Stimulated activated CD4-positive, alpha-beta T cell treated with anti-CD3 and anti-CD28 coated beads, Interleukin-4, amount 100 ng/mL, for 48 hours (primary cell): ENCODE measurements around the gene ZNF687.
A peak's percentile ranks its signal among the peaks of the same experiment; 100 is the strongest.

Source experiments
- DNase-seq, 2 donors: peaks; one replicate each; pipeline ENCODE4 v3.0.0-alpha.2; 2020; ENCODE audit warnings: low read depth in 2 of 2

ZNF687 gene

GRCh38 chr1:151281225-151281968, 702 bp upstream of the ZNF687 start:
- peak; percentile 92 to 98 for DNase-seq

GRCh38 chr1:151282883-151283725, 1.0 kb downstream of the ZNF687 start:
- no peak for DNase-seq

DNA sequence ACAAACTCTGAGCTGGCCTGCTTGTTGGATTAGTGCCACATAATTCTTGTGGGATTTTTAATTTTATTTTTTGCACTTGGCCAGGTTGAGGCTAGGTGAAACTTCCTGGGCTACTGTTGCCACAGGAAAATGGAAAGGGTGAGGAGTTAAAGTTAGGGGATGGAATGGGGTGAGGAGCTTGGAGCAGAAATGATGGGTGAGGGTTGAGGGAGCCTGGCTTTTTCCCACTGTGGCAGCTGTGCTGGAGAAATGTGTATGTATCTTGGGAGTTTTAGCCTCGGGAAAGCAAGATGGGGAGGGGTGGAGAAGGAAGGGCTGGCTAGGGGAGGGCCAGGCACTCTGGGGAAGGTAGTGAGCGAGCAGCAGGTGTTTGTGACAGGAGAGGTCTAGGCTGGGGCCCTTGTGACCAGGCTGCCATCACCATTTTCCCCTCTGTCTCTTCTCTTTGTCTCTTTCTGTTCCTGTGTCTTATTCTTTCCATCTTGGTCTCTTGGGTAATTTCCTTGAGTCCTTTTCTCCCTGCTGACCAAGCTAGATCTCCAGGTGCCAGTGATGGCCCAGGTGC, 2.0 kb downstream of the ZNF687 start:
- no peak for DNase-seq

- no peak for DNase-seq
Observed at GRCh38 chr1:151286619-151287340, 4.7 kb downstream of the ZNF687 start.

DNA sequence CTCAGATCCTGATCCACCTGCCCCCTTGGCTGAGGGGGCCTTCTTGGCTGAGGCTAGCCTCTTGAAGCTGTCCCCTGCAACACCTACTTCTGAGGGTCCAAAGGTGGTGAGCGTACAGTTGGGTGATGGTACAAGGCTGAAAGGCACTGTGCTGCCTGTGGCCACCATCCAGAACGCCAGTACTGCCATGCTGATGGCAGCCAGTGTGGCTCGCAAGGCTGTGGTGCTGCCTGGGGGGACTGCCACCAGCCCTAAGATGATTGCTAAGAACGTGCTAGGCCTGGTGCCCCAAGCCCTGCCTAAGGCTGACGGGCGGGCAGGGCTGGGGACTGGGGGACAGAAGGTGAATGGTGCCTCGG, 5.2 kb downstream of the ZNF687 start:
- DNase-seq: no peak

DNA sequence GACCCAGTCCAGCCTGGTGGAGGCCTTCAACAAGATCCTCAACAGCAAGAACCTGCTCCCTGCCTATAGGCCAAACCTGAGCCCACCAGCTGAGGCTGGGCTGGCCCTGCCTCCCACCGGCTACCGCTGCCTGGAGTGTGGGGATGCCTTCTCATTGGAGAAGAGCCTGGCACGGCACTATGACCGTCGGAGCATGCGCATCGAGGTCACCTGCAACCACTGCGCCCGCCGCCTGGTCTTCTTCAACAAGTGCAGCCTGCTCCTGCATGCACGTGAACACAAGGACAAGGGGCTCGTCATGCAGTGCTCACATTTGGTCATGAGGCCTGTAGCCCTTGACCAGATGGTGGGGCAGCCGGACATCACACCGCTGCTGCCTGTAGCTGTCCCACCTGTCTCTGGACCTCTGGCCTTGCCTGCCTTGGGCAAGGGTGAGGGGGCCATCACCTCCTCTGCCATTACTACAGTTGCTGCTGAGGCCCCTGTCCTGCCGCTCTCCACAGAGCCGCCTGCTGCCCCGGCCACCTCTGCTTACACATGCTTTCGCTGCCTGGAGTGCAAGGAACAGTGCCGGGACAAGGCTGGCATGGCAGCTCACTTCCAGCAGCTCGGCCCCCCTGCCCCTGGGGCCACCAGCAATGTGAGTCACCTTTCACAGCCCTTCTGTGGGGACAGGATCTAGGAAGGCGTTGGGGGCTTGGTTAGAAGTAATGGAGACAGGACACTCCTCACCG, 5.8 kb downstream of the ZNF687 start:
- no peak for DNase-seq

DNA sequence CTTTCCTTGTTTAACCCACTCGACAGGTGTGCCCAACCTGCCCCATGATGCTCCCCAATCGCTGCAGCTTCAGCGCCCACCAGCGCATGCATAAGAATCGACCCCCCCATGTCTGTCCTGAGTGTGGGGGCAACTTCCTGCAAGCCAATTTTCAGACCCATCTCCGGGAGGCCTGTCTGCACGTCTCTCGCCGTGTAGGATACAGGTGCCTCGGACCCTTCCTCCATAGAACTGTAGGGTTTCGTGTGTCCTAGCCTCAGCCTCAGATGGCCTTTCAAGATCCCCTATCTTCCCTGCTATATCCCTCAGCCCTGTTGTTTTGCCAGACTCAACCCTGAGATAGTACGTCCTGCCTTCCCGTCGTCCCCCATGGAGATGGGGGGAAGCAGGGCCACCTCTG, 6.4 kb downstream of the ZNF687 start:
- DNase-seq: no peak

DNA sequence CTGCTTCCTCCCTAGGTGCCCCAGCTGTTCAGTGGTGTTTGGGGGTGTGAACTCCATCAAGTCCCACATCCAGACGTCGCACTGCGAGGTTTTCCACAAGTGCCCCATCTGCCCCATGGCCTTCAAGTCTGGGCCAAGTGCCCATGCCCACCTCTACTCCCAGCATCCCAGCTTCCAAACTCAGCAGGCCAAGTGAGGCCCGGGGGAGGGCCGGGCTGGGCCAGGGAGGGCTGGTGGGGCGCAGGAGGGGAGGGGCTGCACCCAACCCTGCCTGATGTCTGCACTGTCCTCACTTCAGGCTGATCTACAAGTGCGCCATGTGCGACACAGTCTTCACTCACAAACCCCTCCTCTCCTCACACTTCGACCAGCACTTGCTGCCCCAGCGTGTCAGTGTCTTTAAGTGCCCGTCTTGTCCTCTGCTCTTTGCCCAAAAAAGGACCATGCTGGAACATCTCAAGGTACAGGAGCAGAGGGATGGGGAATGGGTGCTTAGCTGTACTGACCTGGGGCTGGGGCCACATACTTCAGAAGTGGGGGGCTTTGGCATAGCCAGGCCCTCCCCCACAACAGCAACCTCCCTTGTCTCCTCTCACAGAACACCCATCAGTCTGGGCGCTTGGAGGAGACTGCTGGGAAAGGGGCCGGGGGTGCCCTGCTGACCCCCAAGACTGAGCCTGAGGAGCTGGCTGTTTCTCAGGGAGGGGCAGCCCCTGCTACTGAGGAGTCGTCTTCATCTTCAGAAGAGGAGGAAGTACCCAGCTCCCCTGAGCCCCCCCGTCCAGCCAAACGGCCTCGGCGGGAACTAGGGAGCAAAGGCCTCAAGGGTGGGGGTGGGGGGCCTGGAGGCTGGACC, 7.2 kb downstream of the ZNF687 start:
- DNase-seq: no peak

DNA sequence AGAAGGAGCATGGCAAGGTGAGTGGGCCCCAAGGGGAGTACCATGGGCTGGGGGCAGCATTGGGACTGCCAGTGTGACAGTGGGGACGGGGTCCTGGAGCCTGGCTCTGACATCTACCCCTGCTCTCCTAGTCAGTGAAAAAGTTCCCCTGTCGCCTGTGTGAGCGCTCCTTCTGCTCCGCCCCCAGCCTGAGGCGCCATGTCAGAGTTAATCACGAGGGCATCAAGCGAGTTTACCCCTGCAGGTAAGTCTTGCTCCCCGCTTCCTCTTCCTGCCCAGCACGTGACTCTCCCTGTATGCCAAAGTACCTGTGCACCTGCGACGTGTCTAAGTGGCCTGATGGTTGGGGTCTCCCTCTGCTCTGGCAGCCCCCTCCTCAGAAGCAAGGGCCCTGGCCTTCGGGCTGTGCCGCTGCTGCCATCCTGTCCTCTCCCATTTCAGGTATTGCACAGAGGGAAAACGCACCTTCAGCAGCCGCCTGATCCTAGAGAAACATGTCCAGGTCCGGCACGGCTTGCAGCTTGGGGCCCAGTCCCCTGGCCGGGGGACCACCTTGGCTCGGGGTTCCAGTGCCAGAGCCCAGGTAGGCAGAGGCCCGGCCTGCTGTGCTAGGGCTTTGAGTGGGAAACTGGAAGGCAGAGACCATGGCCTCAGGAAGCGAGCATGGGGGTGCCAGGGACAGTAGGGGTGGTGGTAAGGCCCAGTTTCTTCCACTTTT, 8.1 kb downstream of the ZNF687 start:
- no peak for DNase-seq

GRCh38 chr1:151290709-151291303, 8.7 kb downstream of the ZNF687 start:
- no peak for DNase-seq

- DNase-seq: no peak
Observed at GRCh38 chr1:151292207-151293030, 10.3 kb downstream of the ZNF687 start.

DNA sequence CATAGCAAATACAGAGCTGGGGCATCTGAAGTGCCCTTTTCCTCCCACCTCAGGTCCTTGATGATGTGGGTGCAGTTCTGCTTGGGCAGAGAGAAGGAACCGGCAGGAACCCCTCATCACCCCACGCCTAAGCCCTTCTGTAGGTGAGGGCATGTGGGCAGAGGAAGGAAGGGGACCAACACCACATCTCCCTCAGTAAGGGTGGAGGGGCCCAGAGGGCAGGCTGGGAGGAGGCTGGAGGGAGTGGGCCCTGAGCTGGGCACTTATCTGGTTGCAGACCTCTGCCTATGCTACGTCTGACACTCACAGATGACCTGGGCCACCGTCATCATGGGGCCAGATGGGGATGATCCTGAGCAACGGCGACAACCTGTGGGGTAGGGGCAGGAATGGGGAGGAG, 11.0 kb downstream of the ZNF687 start:
- DNase-seq: no peak

GRCh38 chr1:151294742-151295462, 12.8 kb downstream of the ZNF687 start:
- no peak for DNase-seq

DNA sequence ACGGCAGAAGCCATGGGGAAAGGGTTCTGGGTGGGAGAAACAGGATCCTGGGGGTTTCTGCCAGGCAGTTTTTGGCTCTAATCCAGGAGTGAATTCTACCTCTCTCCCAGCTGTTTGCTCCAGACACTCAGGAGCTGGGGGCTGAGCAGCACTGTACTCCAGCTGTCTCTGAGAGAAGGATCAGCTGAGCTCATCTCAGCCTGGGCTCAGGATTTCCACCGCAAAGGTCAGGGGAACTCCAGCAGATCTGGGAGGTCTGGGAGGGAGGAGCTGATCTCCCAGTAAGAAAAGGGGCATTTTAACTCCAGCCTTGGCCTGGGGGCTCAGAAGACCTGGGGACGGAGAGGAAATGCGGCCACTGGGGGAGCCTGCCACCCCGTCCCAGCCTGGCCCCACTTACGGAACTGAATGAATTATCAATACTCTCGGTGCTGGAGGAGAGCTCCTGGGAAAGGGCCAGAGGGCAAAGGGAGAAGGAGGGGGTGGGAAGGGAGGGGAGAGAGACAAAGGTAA, 27.8 kb downstream of the ZNF687 start:
- no peak for DNase-seq

DNA sequence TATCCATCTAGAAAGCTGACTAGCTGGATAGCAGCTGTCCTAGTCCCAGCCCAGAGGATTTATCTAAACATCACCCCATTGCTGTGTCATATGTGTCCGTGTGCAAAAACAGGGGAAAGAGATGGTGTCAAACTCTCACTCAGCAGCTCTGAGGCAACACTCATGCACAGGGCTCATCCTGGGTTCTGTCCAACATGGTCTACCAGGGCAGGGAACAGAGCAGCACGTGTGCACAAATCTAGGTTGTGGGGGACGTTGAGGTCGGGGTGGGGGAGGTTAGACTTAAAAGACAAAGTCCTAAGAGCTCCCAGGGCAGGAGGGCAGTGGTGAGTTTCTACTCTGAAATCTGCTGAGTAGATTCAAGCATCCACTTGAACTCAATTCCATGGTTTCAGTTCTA, 28.9 kb downstream of the ZNF687 start:
- DNase-seq: no peak

DNA sequence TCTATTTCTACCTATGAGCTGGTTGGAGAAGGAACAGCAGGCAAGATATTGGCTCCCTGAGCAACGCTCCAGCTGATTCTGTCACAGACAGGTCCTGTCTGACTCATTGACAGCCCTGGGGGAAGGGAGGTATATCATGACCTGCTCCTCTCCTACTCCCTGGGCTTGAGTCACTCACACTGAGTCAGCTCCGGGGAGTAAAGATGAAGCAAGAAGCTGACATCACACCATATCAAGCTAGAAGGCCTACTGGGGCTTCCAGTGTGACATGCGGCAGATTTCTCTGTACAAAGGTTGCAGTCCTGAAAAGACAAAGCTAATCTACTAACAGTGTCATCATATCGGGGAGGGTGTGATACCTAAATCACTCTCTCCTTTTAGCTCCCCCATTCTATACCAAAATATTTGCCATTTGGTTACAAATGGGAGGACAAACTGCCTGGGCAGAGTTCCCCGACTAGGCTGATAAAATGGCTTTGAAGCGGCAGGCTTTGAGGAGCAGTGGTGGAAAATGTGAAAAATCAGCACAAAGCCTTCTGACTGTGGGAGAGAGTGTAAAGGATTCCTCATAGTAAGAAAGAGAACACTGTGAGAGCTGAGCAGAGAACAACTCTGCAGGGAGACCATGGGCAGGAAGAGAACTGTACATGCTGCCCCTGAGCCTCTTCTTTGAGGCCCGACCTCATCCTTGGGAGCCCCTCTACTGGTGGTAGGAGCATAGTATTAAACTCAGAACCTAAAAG, 29.7 kb downstream of the ZNF687 start:
- peak; percentile 64 to 83 for DNase-seq

DNA sequence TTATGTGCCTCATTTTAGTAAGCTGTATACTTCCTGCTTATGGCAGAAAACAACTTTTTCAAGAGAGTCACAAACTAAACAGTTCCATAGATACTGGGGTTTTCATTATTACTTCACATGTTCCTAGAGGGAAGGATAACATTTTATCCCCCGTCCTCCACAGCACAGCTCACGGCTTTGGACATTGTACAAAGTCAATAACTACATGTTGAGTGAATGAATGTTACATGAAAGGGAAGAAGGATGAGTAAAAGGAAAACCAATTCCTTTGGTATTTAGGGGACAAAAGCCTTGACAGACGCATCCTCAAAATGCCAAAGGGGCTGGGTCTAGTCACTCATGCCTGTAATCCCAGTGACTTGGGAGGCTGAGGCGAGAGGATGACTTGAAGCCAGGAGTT, 30.3 kb downstream of the ZNF687 start:
- no peak for DNase-seq
